Activated CD8-positive, alpha-beta memory T cell treated with anti-CD3 and anti-CD28 coated beads, Interleukin-2, amount 50 U/mL, for 24 hours (primary cell): ENCODE results near the gene CBX2.

Experiments
- DNase-seq: peaks from one replicate; pipeline ENCODE4 v3.0.0-alpha.2; 2020; ENCODE audit errors: extremely low read depth

Gene CBX2

DNA sequence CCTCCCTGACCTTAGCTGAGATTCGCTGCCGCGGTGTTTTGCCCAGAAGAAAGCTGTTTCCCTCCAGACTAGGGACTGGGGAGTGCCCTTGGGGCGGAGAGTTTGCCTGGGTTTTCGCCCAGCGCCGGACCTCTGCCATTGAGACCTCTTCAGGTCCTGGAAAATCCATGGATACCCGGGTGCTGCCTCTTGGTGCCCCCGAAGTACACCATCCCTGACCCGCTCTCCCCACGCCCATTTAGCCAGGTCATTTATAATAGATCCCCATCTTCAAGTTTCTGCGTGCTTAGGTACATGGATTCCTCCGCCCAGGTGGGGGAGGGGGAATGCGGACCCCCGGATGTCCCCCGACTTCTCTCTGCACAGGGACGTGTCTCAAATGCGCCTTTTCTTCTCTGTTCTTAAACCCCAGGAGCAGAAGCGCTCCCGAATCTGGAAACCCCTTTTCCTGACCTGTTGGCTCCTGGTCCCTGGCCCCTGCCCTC lies 34.0 kb downstream of the CBX2 start:
- no peak for DNase-seq

DNA sequence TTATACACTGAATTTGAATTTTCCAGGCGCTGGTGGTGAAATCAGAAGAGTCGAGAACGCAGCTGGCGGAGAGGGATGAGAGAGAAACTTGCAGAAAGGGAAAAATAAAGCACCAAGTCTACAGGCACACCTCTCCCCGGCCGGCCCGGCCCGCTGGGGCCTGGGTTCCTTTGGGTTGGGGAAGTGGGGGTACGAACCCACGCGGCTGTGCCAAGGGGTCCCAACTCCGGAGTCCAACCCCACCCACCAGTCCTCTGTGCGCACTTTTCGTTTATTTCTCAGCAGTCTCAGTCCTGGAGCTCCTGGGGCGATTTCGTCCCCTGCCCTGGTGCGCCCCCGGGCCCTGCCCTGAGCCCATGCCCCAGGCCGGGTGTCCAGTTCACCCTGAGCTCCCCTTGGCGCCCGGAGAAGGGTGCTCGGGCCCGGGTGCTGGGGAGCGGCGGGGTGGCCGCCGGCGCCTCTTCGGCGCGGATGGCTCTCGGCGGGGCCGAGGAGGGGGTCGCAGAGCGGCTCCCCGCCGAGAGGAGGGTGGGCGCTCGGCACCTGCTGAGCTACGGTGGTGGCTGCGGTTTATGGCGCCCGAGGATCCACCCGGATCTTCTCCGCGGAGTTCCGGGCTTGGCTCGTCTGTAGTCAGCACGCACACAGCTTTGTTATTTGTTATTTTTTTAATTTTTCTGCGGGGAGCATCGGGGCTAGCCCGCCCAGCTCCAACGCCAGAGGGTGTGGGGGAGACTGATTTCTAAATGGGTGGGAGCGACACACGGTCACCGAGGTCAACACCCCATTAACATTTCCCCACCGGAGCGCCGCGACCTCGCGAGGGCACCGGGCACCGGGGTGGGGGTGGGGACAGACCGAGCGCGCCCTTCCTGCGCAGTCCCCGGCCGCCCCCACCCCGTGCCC lies 34.7 kb downstream of the CBX2 start:
- DNase-seq: no peak

DNA sequence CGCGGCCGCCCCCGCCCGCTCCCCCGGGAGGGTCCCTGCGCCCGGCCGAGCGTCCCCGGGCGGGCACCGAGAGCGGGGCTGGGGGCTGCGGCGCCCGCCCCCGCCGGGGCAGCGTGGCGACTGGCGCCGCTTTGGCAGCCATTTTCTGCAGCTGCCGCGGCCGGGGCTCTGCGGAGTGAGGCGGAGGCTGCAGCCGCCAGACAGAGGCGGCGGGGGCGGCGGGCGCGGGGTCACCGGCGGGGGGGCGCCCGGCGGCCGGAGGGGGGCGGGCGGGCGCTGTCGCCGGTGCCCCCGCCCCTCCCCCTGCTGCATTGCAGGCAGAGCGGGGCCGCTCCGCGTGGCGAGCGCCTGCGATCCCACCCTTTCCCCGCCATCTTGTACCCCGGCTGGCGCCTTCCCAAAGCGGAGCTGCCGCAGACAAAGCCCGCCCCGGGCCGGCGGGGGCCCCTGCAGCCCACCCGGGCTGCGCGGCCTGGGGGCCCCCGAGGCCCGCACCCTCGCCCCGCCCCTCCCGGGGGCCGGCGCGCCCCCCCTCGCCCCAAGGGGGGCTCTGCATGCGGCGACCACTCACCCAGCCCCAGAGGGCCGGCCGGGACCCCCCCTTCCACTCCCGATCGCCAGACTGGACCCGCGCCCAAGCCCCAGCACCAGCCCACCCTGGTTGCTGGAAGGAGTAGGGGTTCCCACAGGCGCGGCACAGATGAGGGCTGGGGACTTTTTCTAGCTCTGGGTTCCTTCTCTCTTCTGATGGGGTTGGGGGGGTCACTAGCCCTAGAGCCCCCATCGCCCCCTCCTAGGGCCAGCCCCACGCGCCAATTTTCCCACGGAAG lies 35.6 kb downstream of the CBX2 start:
- no peak for DNase-seq

DNA sequence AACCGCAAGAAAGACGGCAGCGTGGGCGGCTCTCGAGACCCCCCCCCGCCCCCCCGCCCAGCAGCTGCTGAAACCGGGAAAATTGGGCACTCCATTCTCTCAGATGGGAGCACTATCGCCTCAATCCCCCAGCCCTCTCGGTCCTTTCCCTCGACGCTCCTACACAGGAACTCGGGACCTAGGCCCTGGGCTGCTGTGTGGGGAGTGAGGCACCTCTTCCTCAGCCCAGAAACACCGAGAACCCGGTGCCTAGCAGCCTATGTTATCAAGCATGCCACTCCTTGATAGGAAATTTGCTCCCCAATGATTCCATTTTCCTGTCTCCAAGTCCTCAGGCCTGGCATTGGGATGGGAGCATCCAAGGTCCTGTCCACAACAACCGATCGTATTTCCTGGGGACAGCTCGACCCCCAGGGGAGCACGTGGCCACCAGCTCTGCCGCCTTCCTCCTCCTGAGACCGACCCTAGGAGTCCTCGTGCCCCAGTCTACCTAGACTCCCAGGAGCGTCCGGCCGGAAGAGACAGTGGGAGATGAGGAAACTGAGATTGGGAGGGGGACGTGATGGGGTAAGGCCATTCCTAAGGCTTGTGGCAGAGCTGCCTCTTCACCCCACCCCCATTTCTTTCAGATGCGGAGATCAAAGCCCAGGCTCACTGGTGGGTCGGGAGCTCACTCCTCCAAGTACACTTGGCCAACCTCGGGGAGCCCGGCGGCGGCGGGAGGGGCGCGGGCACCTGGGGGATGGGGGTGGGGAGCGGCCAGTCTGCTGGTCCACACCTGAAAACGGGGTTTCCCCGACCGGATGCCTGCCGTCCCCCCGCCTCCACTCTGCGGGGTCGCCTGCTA lies 36.4 kb downstream of the CBX2 start:
- no peak for DNase-seq

DNA sequence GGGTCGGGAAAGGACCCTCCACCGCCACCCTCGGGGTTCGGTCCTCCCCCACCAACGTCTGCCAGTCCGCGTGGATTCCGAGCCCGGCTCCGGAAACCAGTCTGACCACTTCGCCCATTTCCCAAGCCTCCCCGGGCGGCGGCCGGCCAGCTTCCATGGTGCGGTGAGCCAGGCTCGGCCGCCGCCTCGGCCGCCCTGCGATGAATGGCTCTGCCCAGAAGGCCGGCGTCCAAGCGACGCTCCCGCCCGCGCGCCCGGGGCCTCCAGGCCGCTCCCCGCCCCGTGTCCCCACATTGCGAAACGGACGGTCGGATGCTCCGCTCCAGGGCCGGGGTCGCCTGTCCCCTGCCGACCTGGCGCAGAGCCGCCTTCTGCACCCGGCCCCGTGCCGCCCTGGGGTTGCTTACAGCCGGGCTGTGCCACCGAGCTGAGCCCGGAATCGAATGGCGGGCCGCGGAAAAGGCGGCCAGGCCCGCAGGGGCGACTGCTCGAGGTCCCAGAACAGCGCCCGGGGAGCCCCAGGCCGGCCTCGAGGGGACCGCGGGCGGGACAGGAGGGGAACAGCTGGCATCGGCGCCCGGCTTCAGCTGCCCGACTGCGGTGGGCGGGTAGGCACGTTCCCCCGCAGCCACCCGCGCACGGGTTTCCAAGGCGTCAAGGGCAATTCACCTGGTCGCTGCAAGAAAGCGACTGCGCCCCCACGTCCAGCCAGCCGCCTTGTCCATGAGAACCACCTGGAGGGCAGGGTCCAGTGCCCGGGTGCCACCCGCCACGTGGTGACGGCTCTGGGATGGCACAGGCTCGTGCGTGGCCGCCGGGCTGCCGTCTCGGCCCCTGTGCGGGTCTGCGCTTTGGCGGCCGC lies 37.3 kb downstream of the CBX2 start:
- DNase-seq: no peak

DNA sequence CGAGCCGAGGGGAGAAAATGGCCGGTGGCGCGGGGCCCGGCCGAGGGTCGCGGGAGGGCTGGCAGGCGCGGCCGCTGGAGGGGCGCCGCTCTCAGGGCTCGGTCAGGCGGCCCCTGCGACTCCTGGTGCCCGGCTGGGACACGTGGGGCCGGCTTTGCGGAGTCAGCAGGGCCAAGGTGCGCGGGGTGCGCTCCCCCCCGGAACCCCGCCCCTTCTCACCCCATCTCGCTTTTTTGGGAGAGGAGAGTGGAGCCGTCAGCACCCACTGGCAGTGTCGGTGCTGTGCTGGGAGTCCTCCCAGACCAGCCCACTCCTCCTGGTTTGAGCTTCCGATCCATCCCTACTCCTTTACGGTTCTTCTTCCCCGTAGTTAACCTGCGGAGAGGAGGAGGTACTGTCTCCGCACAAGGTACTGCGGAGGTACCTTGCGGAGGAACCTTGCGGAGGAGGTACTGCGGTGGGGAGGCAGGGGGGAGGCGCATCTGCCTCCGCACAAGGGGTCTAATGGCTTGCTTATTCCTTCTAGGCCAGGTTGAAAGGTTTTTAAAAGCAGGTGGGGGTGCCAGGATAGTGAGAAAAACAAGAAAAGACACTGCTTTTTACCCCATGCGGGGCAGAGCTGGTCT lies 38.0 kb downstream of the CBX2 start:
- DNase-seq: no peak

DNA sequence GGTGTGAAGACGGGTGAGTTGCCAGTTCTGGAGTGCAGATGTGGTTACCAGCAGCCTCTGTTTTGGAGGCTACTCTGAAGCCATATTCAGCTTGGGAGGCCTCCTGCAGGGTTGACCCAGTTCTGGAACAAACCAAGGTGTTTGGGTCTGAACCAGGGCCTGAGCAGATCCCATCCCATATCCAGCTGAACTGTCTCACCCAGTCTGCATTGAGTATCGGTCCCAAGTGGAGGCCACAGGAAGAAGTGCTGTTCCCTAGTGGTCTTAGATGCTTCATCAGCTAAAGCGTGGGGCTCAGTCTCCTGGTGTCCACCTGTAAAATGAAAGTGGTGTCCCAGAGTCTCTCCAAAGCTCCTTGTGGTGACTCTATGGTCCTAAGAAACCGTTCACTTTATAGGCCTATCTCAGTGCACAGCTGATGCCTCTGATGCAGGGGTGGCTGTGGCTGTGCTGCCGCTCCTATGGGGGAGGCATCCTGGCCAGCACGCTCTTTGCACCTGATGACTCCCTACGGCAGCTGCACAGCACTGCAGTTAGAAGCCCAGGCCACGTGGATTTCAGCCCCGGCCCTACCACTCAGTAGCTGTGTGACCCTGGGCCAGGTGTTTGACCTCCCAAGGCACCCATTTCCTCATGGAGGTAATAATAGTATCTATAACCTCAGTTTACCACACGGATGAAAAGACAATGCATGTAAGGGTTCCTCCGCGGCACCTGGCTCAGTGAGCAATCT lies 40.2 kb downstream of the CBX2 start:
- DNase-seq: no peak

DNA sequence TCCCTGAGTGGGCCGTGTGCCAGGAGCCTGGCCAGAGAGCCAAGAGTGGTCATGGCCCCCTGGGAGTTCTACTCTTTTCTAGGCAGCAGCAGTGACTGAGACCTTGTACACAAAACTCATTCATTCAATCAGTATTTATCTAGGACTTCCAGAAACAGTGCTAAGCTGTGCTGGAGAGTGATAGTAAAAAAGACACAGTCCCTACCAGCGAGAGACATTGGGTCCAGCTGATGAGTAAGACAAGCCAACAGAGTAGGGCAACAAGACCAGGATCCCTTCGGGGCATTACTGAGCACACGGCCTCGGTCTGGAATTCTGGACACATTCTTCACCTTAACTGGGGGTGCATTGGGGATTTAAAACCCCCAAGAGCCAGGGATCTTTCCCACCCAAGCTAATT lies 41.1 kb downstream of the CBX2 start:
- DNase-seq: no peak

DNA sequence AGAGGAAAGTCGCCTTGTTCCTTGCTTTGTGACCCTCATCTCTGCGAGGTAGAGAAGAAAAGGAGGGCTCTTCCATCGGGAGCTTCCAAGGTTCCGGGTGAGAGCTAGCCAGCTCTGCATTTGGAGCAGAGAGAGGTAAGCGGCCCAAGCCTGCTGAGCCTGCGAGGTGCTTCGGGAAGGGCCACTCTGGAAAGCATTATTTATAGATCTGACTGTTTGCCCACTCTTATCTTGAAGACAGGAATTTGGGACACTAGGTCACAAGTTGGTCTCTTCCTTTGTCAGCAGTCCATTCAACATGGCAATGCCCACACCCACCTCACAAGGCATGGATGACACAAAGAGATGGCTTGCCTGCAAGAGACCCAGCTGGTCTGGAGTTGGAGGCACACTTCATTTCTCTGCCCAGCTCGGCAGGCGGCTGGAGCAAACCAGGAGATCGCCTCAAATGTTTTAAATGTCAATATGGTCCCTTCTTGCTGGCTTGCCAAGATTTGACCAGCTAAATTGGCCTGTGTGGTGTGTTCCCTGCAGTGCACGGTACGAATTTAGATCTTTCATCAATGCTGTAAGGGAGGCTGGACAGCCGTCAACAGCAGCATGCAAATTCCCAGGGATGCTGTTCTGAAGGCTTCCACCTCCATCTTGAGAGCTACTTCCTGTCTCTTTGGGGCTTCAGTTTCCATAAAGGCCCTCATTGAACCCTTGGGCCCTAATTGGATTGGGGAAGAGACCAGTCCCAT lies 41.8 kb downstream of the CBX2 start:
- DNase-seq: no peak

DNA sequence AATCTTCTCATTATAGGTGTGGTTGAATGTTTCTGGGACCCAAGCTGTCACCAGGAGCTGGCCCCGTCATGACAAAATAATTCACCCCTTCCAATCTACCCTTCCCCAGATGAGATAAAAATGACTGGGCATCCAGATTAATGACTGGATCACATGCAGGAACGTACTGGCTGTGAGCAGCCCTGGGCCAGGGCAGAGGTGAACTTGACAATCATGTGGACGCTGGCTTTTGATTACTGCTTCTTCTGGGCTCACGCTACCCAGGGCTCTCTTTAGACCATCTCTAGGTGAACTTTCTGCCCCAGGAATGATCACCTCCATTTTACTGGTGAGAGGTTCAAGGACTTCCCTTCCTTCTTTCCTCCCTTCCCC lies 43.0 kb downstream of the CBX2 start:
- no peak for DNase-seq

DNA sequence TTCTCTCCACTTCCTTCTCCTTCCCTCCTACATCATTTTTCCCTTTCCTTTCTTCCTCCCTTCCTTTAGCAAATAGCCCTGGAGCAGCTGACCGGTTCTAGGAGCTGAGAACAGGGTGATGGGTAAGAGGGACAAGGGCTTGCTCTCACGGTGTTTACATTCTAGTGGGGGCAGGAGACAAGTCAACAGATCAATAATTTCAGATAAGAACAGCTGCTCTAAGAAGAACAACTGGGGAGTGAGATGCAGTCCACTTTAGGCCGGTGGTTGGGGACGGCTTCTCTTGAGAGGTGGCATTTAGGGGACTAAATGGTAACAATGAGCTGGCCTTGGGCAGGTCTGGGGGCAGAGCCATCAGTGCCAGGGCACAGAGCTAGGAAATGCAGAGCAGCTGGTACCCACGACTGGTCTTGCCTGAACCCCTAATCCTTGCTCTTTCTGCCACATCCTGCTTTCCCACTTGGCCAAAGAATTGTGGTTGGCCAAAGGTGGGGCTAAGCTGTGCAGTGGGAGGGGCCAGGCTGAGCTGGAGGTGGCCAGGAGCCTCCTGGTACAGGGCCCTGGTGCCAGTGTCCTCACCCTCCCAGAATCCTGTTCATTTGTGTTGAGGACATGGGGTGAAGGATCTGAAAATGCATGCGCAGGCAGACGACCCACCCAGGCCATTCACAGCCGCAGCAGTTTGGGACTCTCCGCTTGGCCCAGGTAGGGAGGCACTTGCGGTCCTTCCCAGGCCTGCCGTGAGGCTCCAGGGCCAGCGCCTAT lies 43.6 kb downstream of the CBX2 start:
- DNase-seq: no peak

DNA sequence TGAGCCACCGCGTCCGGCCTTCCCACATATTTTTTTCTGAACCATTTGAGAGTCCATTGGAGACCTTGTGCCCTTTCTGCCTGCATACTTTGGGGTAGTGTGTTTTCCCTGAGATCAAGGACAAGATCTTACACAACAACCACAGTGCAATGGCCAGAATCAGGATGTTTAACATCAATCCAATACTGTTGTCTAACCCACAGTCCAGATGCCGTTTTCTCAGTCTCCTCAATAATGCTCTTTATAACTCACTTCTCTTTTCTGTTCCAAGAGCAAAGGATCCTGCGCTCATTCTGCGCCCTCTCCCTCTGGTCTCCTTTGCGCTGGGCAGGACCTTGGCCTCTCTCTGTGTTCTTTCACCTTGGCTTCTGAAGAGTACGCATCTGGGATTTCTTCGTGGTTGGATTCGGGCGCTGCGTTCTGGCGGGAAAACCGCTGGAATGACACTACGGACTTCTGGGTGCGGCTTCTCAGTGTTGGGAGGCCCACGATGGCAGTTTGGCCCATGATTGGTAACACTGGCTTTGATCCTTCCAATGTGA lies 44.7 kb downstream of the CBX2 start:
- no peak for DNase-seq

DNA sequence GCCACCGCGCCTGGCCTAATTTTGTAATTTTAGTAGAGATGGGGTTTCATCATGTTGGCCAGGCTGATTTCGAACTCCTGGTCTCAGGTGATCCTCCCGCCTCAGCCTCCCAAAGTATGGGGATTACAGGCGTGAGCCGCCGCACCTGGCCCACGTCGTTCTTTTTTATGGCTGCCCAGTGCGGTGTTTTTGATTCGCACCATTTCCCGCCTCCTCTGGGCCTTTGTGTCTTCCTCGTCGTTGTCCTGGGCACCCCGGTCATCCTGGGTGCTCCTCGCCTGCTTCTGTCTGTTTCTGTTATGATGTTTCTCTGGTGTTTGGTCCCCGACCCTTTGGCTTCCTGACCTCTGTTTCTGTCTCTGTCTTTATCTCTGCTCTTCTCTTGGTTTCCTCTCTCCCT lies 46.3 kb downstream of the CBX2 start:
- no peak for DNase-seq

DNA sequence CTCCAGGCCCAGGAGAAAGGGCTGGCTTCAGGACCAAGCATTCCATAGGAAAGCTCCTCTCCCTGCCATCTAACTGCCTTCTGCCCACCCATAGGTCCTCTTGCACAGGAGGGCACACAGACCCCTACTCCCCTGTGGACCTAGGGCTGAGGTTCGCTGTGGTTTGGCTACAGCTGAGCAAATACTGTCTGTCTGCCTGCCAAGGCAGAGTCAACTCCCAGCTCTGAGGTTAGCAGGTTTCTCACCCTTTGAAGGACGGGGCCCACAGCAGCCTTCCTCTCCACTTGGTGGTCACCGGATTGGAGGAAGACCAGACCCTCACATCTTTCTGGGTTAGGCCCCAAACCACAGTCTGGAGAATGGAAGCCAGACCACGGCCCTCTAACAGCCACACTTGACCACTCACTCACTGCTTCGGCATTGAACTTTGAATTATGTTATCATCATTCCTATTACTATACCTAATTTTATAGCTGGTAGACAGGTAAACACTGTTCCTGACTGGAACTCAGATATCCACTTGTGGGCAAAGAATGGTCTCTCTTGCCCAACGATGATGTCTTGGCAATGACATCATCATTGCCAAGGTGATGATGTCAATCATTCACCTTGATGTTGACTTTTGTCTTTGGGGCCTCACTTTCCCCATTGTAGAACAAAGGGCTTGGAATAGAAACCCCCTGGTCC lies 47.1 kb downstream of the CBX2 start:
- no peak for DNase-seq

DNA sequence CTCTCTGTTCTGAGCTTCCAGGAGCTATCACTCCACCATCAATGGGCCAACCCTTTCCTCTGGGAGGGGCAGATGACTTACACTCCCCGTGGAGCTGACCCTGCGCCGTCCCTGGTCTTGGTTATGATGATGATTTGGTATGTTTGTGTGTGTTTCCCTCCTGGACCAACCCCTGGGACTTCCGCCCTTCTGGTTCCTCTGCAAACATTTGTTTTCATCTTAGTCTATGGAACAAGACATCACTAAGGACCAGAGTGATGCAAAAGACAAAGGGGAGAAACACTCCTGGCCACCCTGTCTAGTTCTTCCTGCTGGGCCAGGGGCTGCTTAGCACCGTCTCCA lies 47.6 kb downstream of the CBX2 start:
- no peak for DNase-seq

DNA sequence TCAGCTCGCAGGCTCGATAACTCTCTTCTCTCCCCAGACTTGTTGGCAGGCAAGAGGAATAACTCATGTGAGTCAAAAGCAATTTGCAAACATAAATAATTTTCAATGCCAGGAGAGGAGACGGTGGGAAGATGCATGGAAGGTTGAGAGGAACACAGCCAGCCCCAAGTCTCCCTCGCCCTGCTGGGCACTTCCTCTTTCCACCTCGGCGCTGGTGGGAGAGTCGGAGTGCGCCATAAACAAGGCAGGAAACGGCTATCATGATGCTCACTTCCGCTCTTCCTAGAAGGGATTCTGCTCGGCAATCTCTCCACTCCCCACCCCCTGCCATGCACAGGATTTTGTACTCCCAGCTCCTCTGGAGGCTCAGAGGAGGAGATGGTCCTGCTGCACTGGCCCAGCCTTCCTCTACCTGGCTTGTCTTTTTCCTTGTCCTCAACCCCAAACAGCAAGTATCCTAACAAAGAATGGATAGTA lies 48.3 kb downstream of the CBX2 start:
- DNase-seq: no peak

DNA sequence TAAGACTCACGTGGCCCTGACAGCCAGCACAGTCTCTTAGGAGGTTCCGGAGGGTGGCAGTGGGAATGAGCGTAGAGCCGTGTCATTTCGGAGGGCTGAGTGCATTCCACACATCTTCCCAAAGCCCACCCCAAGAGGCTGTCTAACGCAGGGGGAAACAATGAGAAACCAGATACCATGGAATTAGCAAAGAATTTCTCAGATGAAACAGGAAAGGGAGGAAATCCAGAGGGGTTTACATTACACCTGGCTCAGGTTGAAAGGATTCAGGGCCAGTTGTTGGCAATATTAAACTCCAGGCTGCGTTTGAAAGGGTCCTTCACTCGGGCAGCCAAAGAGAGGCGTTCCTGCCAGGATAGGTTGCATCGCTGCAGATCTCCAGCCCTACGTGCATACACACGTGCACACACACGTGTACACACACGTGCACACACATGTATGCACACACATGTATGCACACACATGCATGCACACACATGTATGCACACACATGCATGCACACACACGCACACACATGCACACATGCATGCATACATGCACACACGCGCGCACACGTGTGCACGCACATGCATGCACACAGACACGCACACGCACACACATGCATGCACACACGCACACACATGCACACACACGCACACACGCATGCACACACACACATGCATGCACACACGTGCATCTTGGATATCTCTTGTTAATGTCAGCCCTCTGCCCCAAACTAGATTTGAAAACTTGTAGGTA lies 49.1 kb downstream of the CBX2 start:
- DNase-seq: no peak
